C4-2B (cell line): ENCODE results near the gene UHRF2.

Experiments
- H3K27ac ChIP-seq: fragments of 450-650 bp; 2 replicates; pipeline ENCODE4 v1.5.1; 2017
- CTCF ChIP-seq: fragments of 450-650 bp; conservative IDR thresholded peaks from 2 replicates; pipeline ENCODE4 v1.5.1; 2017; ENCODE audit warnings: mild to moderate bottlenecking
- ZFX ChIP-seq: fragments of 450-650 bp; IDR thresholded peaks from 2 replicates; pipeline ENCODE4 v1.6.1; 2017

Gene UHRF2

GRCh38 chr9:6495466-6495865 is 82.5 kb downstream of the UHRF2 start:
- no peak for TF ChIP-seq ZFX

DNA sequence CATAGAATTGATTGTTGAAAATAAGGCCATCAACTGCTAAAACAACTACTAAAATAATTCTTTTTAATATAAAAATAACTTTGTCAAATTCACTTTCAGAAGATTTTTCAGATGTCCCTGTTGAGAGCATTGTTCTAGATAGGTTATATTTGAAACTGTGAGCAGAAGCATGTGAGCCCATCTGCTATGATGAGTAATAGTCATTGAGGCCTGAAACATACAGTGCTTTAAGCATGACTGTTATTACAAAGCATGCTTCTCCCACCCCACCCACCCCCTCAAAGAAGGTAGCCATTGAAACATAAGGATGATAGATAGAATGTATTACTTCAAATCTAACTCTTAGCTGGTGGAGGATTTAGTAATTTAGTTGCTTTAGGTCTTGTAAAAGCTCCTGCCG is 86.0 kb downstream of the UHRF2 start:
- TF ChIP-seq CTCF (no peak), ZFX (no peak)
- H3K27ac ChIP-seq: no peak overlapping the region

More at GRCh38 chr9:6495466-6495865, 82.5 kb downstream of the UHRF2 start:
- no peak overlapping the region for H3K27ac ChIP-seq

GRCh38 chr9:6501526-6502210 is 88.7 kb downstream of the UHRF2 start:
- no peak for TF ChIP-seq ZFX
- TF ChIP-seq CTCF: no peak
- H3K27ac ChIP-seq: no peak overlapping the region; the same call in 1 of the 2 replicates

GRCh38 chr9:6502399-6502798 is 89.4 kb downstream of the UHRF2 start:
- TF ChIP-seq ZFX (no peak), CTCF (no peak)
- no peak overlapping the region; the same call in 1 of the 2 replicates for H3K27ac ChIP-seq

DNA sequence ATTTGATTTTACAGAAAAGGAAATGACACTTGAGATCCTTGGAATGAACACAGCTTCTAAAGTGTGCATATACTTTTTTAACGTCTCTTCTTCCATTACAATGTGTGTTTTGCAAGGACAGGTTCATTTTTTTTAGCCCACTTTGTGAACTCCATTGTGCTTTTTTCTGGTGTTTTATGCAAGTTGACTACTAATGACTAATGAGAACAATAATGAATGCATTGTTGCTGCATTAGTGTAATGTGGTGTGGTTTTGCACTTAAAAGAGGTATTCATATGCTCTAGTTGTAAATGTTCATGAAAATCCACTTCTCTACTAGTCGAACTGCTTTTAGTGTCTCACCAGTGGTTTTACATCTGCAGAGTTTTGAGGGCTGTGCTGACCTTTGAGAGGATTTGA is 93.6 kb downstream of the UHRF2 start:
- TF ChIP-seq CTCF (no peak), ZFX (no peak)
- no peak overlapping the region for H3K27ac ChIP-seq

DNA sequence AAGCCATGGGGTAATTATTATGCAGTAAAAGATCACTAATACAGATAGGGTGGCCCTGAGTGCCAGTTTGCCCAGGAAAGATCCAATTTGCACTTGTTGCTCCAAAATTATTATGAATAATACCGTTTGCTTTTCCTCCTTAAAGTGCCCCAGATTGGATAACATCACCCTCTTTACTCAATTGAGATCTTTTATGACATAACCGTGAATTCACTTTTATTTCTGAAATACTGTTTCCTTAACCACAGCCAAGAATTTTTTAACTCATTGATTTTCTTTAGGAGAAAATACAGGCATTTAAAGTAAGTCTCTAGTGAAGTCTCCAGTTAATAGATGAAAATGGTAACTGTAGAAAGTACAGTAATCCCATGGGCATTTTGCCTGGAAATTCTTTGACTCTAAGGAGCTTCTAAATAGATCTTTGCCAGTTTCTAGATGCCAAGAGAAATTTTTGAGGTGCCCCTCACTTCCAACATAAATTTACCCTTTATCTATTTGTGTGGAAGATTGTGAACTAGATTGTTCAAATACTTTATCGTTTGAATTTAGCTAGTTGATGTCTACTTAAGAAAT is 99.2 kb downstream of the UHRF2 start:
- TF ChIP-seq ZFX (no peak), CTCF (no peak)
- no peak overlapping the region for H3K27ac ChIP-seq

DNA sequence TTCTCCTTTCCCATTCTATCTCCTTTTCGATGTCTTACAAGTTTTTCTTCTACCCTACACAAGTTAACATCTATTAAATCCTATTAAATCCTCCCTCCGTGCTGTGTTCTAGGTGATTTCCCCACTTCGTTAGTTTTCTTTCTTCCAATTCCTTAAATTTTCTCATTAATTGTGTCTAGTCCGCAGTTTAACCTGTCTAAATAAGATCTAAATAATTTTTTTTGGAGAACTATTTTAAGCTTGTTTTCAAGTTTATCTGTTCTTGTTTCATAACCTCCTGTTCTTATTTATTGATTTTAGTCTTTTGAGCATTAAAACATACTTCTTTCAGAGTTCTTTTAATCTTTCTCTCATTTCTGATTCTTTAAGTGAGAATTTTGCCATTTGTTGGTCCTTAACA is 109.3 kb downstream of the UHRF2 start:
- no peak for TF ChIP-seq CTCF
- no peak for TF ChIP-seq ZFX
- no peak overlapping the region for H3K27ac ChIP-seq
